Fibroblast of gingiva (primary cell): Measurements from ENCODE around the gene GRID1.
"Not testable (repeated sequence)": the region's sequence is repeated elsewhere in the genome, so short reads cannot be mapped to it uniquely, and the experiment has no call there.

Source experiments
- DNase-seq: peaks from one replicate; pipeline ENCODE4 v3.0.0-alpha.2; 2011; ENCODE audit warnings: low read depth

Gene GRID1

DNA sequence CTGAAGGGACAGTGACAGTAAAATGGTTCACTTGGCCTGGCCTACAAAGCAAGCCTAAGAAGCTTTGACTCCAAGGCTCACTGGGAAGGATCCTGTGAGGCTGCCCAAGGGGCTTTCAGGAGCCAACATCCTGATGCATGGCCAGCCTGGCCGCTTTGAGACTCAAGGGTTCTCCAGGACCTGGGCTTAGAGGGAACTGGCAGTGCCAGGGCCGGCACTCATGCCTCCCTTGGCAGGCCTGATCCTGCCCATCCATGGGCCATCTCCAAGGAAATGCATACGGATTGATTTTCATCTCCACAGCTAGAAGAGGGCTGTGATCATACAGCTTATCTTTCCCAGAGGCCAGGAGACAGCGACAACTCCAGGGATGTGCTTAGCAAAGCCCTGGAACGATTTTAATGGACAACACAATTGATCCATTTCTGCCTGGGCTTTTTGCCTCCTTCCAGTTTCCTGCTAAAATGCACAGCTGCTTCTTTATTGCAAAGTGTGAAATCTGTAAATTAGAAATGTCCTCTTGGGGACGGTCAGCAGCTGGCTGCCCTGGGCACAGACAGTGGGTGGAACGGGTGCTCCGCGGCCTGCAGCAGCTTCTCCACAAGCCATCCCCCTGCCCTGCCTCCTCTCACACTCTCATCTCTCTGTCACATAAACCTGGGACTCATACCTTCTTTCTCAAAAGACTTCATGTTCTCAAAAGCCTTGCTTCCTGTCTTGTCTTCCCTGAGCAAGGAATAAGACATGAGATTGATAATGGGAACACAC lies 288.5 kb downstream of the GRID1 start:
- DNase-seq, result no peak

DNA sequence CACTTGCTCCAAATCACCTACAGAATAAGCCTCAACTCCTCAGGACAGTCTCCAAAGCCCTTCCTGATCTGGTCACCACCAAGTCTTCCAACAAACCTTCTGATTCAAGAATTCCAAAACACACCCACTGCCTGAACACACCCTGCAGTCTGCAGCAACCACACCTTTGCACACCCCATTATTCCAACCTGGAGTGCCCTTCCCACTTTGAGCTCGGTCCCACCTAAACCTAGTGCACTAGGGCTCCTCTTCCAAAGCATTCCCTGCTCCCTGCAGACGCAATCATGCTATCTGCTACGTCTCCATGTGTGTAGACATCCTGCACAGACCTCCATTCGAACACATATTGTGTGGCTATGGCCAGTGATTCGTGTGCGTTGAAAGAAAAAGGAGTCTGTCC lies 289.3 kb downstream of the GRID1 start:
- no peak for DNase-seq

DNA sequence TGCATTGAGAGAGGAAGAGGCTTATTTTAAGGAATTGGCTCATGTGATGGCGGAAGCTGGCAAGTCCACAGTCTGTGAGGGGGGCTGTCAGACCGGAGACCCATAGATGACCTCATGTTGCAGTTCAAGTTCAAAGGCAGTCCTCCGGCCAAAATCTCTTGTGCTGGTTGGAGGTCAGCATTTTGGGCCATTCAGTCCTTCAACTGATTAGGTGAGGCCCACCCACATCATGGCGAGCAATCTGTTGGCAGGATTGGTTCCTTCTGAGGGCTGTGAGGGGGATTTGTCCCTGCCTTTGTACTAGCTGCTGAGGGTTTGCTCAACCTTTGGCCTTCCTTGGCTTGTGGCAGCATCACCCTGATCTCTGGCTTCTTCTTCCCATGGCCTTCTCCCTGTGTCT lies 290.1 kb downstream of the GRID1 start:
- DNase-seq, result not testable (repeated sequence)

DNA sequence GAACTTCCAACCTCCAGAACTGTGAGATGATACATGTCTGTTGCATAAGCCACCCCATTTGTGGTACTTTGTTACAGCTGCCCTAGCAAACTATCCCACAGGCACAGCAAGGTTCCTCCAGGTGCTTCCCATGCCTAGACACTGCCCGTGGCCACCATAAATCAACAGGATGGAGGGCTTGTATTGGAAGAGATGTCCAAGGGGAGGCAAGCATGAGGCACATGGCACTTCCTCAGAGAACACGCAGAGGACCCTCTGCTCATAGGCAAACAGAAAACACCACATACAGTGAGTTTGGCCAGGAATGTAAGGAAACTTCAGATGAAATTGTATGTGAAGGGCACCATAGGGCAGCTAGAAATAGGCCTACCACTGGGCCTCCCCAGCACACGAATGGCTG lies 291.1 kb downstream of the GRID1 start:
- no peak for DNase-seq

DNA sequence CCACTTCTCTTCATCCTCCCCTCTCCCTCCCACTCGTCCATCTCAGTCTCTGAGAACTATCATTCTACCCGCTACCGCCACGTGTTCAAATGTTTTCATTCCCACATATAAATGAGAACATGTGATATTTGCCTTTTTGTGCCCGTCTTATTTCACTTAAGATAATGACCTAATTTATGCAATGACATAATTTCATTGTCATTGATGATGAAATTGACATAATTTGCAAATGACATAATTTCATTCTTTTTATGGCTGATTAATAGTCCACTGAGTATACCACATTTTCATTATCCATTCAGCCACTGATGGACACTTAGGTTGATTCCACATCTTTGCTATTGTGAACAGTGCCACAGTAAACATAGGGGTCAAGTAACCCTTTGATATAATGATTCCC lies 292.3 kb downstream of the GRID1 start:
- DNase-seq, result no peak

DNA sequence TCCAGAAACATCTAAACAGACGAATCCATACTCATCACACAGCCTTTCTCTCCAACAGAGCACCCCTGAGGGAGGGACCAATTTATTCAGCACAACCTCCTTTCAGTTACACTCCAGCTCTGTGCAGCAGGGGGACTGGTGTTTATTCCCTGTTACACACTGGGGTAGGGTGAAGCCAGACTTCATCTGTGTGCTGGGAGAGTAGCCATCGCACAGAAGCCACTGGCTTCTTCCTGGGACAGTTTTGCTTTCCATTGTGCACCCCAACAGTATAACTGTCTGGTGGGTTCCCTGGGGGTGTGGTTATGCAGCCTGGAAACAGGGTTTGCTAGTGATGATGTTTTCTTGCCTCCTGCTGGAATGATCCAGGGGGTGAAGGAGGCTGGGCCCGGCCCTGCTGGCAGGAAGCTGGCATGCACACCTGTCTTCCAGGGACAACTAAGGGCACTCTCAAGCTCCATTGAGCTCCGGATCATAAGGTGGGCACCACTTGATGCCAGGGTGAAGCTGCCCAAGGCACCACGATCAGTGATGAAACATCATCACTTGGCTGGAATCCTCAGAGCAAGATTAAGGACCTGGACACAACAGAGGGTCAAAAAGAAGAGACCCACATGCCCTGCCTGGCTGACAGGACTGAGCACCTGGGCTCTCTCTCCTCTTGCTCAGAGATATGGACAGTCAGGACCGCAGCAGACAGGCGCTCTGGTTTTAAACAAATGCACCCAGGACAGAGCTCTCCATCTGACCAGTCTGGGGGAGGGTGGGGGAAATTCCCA lies 293.2 kb downstream of the GRID1 start:
- no peak for DNase-seq

DNA sequence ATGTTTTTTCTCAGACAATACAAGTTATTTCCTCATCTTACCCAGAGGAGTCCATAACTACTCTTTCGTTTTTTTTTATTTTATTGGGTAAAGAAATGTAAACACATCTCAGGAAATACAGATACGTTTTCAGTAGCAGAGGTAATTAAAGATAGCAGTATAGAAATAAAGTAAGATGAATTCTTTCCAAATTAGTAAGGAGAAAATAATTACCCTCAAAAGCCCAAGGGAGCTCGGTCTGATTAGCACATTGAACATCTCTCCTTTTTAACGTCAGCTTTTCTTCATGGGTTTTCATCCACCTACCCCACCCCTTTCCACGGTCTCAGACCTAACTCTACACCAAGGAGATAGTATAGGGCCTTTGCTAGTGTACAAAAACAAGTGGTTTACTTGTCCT lies 294.2 kb downstream of the GRID1 start:
- DNase-seq, result no peak

DNA sequence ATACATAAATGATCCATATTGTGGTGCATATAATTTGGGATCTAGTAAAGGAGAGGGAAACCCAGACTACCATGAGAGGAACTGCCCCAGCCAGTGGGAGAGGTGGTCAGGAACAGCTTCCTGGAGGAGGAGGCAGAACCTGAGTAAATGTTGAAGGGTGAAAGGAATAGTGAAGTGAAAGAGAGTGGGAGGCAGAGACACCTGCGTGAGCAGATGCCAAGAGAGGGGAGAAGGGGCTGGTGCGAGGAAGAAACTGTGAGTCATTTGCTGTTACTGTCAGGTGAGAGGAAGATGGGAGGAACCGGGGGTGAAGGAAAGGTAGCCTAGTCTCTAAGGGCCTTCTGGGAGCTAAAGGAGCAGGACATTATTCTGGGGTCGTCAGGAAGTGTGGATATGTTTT lies 294.8 kb downstream of the GRID1 start:
- DNase-seq, result no peak

DNA sequence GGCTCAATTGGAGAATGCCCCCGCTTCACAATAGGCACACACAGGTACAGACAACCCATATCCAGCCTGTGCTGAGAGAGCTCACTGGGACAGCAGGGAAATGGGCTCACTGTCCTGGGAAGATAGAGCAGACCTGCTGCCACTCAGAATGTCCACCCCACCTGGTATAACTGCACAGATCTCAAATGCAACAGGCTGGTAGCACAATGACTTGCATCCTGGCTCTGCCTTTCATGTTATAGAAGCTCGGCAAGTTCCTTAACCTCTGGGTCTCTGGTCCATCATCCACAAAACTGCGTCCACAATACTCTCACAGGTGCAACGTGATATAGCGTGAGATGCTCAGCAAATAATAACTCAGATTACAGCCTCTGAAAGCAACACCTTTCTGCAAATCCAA lies 295.4 kb downstream of the GRID1 start:
- no peak for DNase-seq

DNA sequence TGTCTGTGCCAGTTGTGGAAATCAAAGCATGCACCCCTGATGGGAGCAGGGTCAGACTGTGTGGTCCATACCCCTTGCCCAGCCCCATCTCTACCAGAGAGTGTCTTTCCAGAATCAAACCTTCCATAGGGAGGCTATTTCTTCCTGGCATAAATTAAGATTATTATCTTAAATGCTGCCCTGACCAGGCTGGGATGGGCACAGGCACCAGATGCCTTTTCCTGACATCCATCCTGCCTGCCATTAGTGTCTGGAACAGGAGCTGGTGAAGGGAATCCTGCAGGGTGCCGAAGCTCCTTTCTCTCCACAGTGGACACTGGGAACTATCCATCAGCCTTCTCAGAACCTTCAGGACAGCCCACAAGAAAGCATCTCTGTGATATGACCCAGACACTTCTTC lies 296.3 kb downstream of the GRID1 start:
- no peak for DNase-seq

DNA sequence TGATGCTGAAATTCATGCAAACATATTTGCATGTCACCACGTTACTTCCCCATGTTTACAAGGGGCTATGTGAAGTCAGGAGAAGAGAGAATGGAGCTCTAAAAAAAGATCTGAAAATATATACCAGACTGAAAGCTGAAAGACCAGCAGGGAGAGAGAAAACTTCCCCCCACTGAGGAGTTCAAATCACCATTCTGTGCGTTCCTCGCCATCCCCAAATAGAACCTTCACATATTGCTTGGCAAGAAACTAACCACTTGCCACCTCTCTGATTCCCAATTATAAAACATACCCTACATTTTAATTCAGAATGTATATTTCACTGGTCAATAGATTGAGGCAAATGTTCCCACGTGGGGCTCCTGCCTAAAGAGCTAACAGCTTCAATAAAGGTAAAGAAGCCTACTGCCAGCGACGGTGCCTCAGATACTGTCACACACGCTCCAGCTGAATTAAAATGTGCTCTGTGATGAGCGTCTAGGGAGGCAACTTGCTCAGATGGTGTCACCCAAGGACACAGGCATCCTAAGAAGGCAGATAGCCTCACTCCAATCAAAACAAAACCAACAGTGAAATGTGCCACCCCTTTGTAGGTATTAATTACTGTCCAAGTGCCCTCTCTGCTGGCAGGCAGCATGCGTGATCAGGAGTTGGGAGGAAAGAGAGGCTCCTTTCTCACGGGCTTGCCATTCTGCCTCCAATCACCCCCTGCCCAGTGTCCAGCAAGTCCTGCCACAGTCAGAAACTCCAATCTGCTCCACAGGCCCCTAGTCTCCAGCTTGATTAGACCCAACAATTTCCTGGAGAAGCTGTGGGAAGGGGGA lies 298.2 kb downstream of the GRID1 start:
- DNase-seq, result no peak

DNA sequence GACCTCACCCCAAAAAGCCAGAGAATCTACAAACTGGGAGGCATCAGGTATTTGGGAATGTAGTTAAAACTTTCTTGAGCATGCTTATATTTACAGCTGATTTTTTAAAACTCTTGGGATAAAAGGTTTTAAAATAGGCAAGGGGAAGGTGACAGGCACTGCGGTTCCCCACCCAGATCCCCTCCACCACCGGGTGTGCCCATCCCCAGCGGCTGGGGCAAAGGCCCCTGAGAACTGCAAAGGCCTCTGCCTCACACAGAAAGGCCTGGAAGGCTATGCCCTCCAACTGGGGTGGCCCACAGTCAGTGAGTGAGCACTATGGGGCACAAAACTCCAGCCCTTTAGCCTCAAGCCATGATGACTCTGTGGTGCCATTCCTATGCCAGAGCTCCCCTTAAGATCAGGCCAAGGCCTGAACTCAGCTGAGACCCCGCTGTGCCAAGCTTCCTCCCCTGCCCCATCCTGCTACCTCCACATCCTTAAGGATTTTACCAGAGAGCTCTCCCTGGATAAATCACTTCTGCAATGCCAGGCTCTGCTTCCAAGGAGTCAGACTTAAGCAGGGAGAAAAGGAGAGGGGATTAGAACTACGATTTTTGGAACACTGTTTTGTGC lies 299.1 kb downstream of the GRID1 start:
- DNase-seq, result no peak

DNA sequence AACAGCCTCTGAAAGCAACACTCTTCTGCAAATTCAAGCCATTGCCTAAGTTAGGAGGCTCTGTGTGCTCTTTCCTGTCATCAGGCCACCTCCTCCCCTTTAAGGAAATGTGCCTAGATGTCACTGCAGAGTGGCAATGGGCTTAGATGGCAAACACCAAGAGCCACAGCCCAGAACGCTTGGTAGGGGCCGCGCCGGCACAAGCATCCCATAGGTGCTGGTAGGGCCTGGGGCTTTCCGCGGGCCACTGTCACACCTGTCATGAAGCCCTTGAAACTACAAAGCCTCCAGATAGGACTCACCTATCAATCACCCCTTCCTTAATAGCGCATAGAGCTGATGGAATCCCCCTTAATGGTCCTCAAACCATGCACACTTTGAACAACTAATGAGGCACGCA lies 299.9 kb downstream of the GRID1 start:
- DNase-seq, result no peak

DNA sequence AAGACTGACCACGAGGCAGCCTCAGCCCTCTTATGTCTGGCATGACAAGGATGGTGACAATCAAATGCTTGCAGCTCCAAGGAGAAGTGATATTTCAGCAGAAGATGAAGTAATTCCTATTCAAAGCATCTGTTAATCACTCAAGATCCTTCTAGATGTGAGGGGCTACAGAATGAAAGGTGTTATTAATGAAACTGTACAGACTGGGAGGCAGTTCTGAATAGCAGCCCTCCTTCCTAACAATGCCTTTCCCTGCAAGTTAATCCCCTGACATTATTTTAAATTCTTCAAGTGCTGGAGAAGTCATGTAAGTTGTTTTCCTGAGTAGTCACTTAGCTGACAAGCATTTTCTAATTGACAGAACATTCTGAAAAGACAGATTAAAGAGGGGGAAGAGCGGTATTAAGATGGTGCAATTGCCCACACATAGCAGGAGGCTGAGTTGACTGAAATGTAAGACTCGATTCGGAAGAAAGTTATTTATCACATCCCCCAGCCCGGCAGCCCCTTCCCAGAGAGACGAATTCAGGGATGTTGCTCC lies 300.8 kb downstream of the GRID1 start:
- no peak for DNase-seq

DNA sequence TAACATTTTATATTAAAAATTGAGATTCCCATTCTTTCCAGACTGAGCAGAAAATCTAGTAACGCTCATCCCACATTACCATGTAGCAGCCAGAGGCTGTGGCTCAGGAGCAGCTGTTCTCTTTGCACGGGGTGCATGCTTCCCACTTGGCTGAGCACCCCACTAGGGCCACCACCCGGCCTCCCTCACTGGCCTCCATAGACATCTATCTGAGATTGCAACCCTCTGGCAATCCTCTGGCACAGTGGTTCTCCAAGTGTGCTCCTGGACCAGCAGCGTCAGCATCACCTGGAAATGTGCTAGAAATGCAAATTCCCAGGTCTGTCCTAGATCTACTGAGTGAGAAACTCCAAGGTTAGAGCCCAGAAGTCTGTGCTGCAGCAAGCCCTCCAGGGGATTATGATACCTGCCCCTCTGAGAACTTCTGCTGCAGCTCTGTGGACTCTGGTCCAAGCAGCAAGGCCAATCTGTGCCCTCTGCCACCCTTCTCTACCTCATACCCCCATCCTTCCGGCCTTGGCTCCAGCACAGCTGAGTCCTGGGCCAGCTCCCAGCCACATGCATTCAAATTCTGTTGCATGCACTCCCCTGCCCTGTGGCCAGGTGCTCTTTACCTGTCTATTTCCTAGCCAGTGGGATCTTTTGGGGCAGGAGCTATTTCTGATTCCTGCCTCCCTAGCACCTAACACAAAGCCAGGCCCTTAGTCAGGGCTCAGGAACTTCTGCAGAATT lies 301.5 kb downstream of the GRID1 start:
- DNase-seq, result no peak

DNA sequence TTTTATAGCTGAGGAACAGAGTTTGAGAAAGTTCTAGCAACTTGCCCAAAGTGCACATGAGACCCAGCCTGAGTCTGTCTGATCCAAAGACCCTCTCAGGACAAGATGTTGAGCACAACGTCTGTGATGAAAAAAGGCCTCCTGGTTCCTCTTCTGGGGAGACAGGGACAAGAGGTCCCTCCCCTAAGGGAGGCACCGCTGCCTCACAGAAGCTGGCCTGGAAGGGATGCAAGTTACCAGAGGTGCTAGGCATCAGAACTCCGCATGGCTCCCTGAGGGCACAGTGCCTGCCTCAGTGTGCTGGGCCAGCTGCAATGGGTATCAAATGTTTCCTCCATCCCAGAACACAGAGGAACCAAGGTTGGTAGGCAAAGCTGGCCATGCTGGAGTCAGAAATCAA lies 302.4 kb downstream of the GRID1 start:
- no peak for DNase-seq

DNA sequence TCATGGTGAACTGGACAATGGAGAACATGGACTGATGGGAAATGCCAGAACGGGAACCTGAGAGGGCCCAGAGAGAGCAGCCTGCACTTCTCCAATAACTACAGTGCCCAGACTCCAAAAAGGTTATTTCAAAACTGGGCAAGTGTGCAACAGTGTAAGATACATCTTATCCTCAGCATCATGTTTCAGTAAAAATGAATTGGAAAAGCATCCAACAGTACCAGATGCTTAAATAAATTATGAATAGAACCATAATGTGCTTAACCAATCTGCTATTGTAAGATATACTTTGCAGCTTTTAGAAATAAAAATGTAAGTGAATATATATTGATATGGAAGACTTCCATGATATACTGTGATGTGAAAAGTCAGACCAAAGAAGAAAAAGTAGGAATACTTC lies 303.3 kb downstream of the GRID1 start:
- DNase-seq, result no peak

DNA sequence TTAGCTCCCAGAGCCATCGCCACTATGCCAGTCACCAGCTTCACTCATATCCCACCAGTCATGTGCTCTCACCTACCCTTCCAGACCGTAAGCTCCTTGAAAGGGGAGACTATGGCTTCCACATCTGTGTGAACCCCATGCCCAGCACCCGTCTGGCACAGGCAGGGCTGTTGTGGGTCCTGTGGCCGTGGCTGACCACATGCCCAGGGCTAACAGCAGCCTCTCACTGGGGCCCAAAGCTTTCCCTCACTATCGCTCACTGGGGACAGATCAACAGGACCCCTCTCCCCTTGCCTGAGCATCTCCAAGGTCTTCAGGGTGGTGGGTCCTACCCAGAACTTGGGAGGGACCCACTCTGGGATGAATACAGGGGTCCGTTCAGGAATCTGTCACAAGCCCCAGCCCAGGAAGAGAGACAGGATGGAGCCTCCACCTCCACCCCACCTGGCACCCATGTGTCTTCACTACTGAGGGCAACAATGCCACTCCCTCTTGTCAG lies 303.9 kb downstream of the GRID1 start:
- DNase-seq, result no peak

DNA sequence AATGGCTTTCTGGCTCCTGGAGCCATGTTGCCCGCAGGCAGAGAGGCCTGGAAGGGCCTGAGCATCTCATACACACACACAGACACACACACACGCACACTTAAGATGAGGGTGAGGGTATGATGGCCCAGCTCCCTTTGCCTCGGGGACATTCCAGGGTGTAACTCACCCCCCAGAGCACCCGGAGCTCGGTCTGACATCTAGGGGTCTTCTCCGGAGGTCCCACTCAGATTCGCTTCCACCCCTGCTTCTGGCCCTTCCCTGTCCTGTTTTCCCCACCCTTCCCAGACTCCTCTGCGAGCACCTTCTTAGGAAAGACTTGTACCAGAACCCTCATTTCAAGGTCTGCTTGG lies 304.4 kb downstream of the GRID1 start:
- no peak for DNase-seq

DNA sequence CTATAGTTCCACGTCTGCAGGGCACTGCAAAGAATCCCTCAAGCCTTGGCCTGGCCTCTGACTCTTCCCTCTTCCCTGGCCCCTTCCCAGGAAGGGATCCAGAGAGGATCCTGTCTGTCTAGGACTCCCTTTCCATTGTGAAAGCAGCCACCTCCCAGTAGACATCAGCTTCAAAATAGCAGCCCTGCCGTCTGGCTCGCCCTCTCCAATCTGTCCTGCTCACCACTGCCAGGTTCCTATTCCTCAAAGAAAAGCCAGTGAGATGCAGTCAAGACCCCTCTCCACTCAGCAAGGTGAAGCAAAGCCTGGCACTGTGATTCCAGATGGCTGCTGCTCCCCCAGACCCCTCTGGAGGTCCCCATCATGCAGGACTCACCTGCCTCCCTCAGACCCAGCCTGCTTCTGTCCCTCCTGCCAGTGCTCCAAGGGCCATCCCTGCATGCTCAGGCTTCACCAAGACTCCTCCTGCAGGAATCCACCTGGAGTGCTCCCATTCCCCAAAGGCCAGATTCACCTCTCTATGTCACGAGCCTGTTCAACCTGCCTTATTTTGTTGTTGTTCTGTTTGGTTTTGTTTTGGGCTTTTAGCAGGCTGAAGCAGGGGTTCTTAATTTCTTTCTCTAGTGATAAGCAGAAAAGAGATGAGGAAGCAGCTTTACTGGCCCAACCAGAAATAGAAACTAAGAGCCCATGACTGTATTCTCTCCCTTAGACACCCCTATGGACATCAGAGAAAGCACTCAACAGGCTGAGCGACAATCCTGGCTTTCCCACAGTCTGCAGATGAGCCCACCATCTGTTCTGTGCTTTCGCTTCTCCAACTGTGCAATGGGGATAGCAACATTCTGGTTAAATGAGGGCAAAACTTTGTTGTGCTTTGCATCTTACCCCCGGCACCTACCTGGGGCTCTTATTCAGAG lies 305.1 kb downstream of the GRID1 start:
- no peak for DNase-seq
